ENCODE results near the gene HEXIM2. TPM values are rescaled to one million over a fixed set of nuclear protein-coding genes. Genes with fewer than 3 reads are reported as not detected.

HEXIM2 gene
- total RNA-seq, 1 donor from 2014 or later: 2.6 TPM

DNA sequence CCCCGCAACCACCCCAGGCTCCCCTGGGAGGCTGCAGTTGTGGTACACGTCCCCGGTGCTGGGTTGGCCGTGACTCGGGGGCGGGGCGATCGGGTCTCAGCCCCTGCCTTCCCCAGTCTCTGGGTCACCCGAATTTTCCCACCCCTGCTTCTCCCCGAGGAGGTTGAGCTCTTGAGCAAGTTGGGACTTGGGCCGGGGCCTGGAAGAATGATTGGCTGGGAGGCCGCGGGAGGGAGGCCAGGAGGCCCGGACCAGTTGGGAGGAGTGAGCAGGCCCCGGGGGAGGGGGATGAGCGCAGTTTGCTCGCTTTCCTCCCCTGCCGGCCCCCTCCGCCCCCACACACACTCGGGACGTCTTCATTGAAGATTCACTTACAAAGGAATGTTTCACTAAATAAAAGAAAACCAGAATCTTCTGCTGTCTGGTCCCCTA, 17.9 kb upstream of the HEXIM2 start:
- peak; percentile 26 to 39 for DNase-seq (ENCODE audit: low read depth in 2 of 2)

DNA sequence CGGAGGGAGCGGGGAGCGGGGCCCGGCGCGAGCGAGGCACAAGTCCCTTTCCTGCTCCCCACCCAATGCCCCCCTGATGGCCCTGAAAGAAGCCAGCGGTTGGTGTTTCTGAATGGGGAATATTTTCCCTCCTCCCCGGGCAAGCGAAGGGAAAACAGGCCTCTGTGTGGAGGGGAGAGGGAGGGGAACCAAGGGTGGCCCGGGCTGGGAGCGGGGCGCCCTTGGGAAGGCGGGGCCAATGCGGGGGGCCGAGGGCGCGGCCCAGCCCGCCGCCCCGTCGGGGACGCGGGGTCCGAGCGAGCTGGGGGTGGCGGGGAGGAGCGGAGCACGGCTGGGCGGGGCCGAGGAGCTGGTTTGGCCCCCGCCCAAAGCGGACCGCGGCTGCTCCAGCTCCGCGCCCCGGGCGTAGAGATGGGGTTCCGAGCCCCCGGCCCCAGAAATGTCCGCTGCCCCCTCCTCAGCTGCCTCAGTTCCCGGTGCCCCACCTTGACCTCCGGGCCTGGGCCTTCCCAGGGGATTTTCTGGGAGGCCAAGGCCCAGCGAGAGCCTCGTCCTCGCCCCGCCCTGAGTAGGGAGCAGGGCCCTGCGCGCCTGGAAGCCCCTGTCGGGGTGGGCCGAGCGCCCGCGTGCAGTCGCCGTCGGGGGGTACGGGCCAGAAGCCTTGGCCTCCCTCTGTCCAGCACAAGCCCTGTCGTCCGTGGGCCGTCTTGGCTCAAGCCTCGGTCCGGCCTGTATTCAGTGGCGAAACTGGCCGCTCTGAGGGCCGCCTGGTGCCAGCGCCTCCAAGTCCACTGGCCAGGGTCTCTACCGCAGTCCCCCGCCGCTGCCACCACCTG, 17.3 kb upstream of the HEXIM2 start:
- no peak for DNase-seq (ENCODE audit: low read depth in 2 of 2)

DNA sequence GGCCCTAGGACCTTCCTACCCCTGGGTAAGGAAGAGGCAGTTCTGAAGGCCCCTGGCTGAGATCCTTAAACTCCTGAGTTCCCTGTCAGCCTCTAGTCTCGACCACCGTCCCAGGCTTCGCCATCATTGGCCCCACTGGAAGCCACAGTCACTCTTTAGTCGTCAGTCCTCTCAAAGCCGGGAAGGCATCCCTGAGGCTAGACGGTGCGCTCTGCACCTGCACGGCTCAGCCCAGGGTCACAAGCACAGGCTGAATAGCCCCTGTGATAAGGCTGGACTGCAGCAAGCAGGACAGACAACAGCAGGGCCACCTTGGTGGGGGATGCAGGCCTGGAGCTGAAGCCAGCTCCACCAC, 16.7 kb upstream of the HEXIM2 start:
- DNase-seq (ENCODE audit: low read depth in 2 of 2): no peak

DNA sequence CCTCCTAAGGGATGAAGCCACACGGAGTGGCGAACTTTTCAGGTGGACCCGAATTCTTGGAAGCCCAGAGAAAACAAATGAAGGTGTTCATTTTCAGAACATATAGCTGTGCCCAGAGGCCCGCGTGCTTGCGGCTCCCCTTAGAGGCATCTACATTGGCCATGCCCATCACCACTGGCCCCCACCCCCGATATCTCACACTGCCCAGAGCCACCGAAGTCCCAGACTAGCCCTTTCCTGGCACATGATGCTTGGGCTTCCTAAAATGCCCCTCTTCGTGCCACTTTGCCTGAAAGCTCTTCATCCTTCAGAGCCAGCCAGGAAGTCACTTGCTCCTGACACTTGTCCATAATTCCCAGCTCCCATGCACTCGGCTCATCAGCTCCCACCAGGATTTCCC, 15.5 kb upstream of the HEXIM2 start:
- DNase-seq (ENCODE audit: low read depth in 2 of 2): no peak

DNA sequence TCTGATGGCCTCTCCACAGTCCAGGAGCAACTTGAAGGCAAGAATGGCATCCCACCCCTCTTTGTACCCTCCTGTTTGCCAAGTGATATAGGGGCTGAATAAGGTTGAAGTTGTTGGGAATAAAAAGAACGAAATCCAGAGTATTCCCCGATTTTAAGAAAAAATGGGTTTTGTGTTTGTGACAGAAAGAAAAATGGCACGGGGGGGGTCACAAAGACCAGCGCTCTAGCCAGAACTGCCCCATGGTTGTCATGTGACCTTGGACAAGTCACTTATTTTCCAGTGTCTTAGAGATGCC, 15.1 kb upstream of the HEXIM2 start:
- no peak for DNase-seq (ENCODE audit: low read depth in 2 of 2)

DNA sequence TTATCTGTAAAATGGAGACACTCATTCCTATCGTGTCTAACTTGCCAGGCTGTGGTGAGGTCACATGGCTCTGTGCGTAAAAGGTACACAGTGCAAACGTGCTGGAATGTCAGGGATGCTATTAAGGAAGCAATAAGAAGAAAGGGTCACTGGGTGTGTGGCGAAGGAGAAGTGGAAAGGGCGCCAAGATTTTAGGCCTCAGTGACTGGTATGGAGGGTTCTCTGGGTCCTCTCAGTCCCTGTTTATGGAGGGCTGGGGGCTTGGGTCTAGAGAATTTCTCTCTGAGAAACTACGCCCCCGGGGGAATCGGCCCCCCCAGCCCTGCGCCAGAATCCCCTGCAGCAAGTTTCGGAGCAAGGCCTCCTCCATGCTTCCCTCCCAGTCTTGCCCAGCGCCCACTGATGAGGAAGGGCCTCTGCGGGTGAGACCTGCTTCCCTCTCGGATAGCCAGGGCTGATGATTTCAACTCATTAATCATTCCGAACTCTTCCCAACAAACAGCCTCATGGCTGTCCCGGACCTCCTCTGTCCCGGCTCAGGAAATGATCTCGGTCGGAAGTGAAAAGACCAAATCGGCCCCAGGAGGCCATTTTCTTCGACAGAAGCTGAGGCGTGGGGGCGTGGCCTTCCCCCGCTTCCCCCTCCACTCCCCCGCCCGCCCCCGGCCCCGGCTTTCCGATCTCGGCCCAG, 14.6 kb upstream of the HEXIM2 start:
- peak; percentile 80 for DNase-seq (ENCODE audit: low read depth in 2 of 2)

DNA sequence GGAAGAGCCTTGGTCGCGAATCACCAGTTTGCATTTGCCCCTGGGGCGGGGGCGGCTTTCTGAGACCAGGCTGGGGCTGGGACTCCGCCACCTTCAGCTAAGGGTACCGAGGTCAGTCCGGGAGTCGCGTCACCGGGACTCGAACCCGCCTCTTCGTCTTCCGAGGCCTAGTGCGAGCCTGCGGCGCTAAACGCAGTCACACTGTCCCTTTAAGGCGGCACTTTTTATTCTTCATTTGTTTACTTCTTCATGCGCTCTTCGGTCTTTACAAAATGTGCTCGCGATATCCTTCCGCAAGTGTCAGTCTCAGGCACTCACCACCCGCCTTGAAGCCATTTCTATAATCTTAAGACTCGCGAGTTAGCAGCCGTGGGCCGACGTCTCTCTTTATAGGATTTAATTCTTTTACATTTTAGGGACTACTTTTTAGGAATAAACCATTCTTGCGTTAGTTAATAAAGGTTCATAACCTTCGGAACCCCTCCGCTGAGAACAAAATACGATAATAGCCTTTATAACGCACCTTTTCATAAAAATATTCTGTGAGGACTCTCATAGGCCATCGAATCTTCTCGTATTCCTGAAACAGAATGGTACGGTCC, 14.0 kb upstream of the HEXIM2 start:
- DNase-seq (ENCODE audit: low read depth in 2 of 2): peak; percentile 91 to 92

DNA sequence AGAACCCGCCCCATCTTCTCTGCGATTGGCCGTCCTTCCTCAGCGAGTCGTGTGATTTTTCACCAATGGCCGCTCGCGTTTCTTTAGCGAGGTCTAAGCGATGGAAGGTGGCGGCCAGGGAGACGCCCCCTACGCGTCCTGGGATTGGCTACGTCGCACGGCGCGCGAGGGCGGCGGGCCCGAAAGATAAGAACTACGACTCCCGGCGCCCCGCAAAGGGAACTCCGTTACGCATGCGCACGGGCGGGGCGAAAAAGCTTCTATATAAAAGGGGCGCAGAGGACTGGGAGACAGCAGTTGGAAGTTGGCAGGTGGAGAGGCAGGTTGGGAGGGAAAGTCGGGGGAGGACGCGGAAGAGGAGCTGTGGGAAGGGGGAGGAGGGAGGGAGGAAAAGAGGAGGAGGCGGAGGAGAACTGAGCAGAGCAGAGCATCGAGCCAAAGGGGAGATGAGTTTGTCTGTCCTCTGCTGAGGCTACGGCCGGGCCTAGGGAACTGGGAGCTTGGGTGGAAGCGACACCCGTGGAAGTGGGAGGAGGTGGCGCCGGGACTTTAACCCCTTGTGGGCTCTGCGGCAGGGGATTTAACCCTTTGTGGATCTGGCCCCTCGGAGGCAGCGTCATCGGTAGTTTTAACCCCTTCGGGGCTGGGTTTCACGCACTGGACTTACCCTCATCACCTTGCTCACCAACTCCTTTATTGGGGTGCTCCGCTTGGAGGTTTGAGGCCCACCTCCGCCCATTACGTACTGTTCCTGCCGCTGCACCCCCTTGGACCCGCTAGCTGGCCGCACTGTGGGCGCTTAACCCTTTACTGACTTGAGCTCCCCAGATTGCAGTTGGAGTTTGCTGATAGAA, 13.3 kb upstream of the HEXIM2 start, which contains the start of gene HEXIM1:
Gene HEXIM1, plus strand, starts transcription at position 293 of the 854 bp plus-strand sequence. CDS start 716 bp downstream, outside the sequence.
- peak; percentile 100 for DNase-seq (ENCODE audit: low read depth in 2 of 2)

DNA sequence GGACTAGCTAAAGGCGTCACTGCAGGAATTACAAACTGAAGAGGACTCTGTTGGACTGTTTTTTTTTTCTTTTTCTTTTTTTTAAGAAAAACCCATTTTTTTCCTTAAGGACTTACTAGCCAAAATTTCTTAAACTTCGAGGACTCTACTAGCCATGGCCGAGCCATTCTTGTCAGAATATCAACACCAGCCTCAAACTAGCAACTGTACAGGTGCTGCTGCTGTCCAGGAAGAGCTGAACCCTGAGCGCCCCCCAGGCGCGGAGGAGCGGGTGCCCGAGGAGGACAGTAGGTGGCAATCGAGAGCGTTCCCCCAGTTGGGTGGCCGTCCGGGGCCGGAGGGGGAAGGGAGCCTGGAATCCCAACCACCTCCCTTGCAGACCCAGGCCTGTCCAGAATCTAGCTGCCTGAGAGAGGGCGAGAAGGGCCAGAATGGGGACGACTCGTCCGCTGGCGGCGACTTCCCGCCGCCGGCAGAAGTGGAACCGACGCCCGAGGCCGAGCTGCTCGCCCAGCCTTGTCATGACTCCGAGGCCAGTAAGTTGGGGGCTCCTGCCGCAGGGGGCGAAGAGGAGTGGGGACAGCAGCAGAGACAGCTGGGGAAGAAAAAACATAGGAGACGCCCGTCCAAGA, 12.5 kb upstream of the HEXIM2 start:
- DNase-seq (ENCODE audit: low read depth in 2 of 2): peak; percentile 85 to 87

DNA sequence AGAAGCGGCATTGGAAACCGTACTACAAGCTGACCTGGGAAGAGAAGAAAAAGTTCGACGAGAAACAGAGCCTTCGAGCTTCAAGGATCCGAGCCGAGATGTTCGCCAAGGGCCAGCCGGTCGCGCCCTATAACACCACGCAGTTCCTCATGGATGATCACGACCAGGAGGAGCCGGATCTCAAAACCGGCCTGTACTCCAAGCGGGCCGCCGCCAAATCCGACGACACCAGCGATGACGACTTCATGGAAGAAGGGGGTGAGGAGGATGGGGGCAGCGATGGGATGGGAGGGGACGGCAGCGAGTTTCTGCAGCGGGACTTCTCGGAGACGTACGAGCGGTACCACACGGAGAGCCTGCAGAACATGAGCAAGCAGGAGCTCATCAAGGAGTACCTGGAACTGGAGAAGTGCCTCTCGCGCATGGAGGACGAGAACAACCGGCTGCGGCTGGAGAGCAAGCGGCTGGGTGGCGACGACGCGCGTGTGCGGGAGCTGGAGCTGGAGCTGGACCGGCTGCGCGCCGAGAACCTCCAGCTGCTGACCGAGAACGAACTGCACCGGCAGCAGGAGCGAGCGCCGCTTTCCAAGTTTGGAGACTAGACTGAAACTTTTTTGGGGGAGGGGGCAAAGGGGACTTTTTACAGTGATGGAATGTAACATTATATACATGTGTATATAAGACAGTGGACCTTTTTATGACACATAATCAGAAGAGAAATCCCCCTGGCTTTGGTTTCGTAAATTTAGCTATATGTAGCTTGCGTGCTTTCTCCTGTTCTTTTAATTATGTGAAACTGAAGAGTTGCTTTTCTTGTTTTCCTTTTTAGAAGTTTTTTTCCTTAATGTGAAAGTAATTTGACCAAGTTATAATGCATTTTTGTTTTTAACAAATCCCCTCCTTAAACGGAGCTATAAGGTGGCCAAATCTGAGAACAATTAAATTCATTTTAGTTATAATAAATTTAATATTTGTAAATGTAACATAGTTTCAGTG, 11.7 kb upstream of the HEXIM2 start:
- DNase-seq (ENCODE audit: low read depth in 2 of 2): peak; percentile 68 to 73

DNA sequence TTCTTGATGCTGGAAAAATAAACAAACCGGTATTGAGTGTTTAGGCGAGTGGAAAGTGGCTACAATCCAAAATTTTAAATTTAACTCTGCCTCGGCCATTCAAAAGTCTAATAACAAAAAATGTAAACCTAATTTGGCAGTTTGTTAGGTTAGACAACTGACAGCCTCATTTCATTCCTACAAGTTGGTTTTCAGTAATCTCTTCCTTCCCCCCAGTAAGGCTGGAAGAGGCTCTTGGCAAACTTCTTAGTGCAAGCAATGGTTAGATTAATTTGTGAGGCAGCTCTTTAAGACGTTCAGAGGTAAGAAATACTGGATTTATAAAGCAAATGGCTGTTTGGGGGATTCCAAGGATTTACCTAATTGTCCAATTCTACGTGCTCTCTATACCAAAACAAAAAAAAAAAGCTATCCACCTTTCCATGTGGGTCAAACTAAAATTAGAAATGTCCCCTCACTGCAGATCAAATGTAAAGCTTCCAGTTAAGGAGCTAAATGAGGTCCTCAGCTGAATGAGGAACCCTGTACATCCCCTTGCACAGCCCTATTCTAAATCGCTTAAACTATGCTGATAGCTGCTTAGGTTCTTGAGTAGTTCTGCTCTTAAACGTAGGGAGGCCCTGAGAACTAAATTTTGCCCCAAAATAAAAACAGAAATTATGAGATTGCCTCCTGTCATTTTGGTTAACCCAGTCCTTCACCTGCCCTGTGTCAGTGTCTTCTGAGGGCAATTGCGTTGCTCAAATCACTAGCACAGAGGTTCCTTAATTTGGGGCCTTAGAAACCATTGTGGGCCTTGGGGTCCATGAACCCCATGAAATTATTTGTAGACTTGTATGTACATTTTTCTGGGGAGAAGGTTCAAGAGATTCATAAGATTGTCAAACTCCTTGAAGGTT, 10.5 kb upstream of the HEXIM2 start:
- no peak for DNase-seq (ENCODE audit: low read depth in 2 of 2)

DNA sequence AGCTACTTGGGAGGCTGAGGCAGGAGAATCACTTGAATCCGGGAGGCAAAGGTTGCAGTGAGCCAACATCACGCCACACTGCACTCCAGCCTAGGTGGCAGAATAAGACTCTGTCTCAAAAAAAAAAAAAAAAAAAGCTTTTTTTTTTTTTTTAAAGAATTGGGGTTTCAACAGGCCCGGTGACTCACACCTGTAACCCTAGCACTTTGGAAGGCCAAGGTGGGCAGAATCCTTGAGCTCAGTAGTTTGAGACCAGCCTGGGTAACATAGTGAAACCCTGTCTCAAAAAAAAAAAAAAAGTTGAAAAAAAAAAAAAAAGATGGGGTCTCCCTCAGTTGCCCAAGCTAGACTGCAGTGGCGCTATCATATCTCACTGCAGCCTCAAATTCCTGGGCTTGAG, 6.6 kb upstream of the HEXIM2 start:
- DNase-seq (ENCODE audit: low read depth in 2 of 2): no peak

DNA sequence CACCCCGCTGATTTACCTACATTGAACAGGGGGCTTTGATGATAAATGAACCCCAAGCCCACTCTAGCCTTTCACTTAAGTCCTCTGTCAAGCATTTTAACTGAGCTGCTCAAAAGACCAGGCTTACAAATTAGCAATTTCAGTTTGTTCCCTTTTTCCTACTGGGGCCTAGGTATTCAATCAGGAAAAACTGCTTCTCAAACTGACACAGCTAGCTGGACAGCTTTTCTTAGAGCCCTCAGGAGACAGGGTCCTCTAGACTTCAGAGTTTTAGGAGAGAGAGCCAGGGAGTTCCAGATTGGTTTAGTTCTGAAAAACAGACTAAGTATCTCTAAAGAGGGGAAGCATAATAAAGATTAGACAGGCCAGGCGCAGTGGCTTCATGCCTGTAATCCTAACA, 6.2 kb upstream of the HEXIM2 start:
- no peak for DNase-seq (ENCODE audit: low read depth in 2 of 2)

DNA sequence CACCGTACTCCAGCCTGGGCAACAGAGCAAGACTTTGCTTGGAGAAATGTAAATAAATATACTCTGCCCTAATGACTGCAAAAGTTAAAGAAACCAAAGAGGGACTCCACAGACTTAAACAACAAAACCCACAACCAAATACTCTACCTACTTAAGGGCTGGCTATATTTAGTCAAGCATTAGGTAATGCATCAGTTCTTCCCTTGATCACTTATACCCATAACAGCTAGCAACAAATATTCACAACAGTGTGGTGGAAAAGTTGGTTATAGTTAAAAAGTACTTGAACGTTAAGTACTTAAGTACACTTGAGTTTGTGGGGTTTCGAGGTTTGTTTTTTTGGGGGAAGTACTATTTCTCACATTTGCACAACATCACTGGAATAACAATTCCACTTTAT, 5.4 kb upstream of the HEXIM2 start:
- DNase-seq (ENCODE audit: low read depth in 2 of 2): no peak

DNA sequence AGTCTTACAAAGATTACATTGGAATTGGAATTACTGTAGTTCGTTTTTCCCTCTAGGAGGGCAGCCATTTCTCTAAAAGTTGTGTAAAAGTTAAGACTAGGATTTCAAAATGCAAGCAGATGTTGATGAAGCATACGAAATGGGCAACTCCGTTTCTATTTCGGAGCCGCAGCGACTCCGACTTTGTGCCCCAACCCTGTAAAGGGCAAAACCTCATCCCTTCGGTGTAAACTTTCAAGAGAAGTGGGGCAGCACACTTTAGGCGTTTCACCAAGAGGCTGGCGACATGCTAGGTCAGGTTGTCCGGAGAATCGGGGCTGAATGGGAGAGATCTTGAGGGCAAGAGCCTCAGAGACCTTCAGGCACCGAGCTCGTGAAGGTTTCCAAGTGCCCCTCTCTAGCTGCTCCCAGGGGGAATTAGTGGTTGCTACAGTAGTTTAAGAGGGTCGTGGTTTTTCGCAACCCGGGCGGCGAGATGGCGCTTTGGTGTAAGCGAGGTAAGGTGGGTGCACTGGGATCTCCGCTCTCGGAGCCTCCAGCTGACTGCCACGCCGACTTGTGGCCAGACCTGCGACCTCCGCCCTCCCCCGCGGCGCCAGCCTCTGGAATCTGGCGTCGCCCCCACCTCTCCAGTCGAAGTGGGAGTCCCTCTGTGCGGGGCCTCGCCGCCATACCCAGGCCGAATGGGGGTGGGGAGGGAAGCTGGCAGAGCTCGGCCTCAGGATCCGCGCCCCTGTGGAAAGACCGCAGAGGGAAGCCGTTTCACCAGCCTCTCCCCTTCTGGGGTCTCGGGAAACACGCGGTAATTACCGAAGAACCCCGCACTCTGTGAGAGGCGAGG, 1.0 kb upstream of the HEXIM2 start:
- DNase-seq (ENCODE audit: low read depth in 2 of 2): peak; percentile 77 to 82

DNA sequence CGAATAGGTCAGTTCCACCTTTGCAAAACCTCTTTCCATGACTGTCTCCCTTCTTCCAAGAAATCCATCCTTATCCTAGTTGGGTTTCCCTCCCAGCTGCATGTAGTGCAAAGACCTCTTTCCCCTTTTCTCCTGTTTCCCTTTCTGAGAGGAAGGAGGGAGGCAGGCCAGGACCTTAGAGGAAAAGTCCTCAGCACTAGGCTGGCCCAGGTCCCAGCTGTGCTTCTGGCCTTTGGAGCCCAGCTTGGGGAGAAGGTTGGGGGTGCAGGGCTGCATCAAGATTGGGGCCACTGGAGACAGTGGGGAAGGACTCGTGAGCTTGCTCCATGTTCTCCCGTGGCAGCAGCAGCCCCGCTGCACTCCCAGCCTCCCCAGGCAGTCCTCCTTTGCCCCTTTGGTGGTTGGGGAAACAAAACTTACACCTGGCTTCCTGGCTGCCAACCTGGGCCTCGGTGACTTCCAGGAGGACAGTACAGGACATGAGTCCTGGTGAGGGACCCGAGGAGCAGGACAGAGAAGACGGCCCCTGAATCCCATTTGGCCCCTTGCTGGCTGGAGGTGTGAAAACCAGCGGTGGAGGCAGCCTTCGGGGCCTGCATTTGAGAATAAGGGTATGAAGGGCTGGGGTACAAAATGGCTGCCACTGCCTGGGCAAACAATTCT, 481 bp downstream of the HEXIM2 start:
- DNase-seq (ENCODE audit: low read depth in 2 of 2): no peak

DNA sequence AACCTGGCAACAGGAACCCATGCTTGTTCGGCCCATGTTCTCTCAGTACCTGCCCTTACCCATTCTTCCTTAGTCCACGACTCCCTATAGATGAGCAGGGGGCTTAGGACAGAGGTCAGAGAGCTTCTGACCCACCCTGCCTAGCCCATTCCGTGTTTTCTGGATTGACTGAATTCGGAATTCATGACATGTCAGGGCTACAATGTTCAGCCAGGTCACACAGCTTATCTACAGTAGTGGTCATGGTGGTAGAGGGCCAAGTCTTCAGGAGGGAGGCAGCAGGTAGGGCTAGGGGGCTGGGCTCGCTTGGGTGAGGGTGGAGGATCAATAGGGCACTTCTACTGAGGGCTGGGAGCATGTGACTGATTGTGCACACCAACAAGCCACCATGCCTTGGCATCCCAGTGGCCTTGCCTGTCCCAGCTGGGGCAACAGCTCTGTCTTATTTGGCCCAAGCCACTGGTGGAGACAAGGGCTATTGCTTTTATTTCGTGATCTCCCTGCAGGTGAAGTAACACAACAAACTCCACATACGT, 3.1 kb downstream of the HEXIM2 start:
- DNase-seq (ENCODE audit: low read depth in 2 of 2): no peak

Data from lung microvascular endothelial cell (primary cell).